T-helper 1 cell treated with Interleukin-12 subunit alpha and Interleukin-12 subunit beta and Interleukin-4 antibody, amounts not matched to agents 30 μg/mL and 1 μg/mL, for 36 hours (primary cell): Measurements from ENCODE around the gene BAIAP2L1.

ENCODE experiments used
- H3K27ac Mint-ChIP-seq: one replicate; pipeline ENCODE4 v1.8.0; 2021; ENCODE audit warnings: mild to moderate bottlenecking, mixed read lengths
- H3K27me3 Mint-ChIP-seq: one replicate; pipeline ENCODE4 v1.8.0; 2021; ENCODE audit warnings: low read depth, mixed read lengths
- H3K36me3 Mint-ChIP-seq: one replicate; pipeline ENCODE4 v1.8.0; 2021; ENCODE audit warnings: low read depth, mixed read lengths
- H3K4me1 Mint-ChIP-seq: one replicate; pipeline ENCODE4 v1.8.0; 2021; ENCODE audit warnings: low read depth, mixed read lengths
- H3K4me3 Mint-ChIP-seq: one replicate; pipeline ENCODE4 v1.8.0; 2021; ENCODE audit warnings: mild to moderate bottlenecking, moderate library complexity, mixed read lengths
- H3K9me3 Mint-ChIP-seq: one replicate; pipeline ENCODE4 v1.8.0; 2021; ENCODE audit warnings: mixed read lengths

Gene BAIAP2L1

GRCh38 chr7:98305951-98306535, 94.8 kb downstream of the BAIAP2L1 start:
- no peaks in the 10 kb centered on the region for H3K4me1 Mint-ChIP-seq
- no peaks in the 10 kb centered on the region for H3K36me3 Mint-ChIP-seq
- H3K27me3 Mint-ChIP-seq, result no peaks in the 10 kb centered on the region
- no peak overlapping the region for H3K27ac Mint-ChIP-seq
- no peaks in the 10 kb centered on the region for H3K9me3 Mint-ChIP-seq
- H3K4me3 Mint-ChIP-seq, result no peak overlapping the region

GRCh38 chr7:98303906-98304305, 97.0 kb downstream of the BAIAP2L1 start:
- Mint-ChIP-seq H3K4me3 (no peak overlapping the region), H3K27me3 (no peaks in the 10 kb centered on the region), H3K36me3 (no peaks in the 10 kb centered on the region), H3K4me1 (no peaks in the 10 kb centered on the region), H3K9me3 (no peaks in the 10 kb centered on the region), H3K27ac (no peak overlapping the region)

GRCh38 chr7:98303176-98303865, 97.6 kb downstream of the BAIAP2L1 start:
- no peaks in the 10 kb centered on the region for H3K27me3 Mint-ChIP-seq
- H3K36me3 Mint-ChIP-seq, result no peaks in the 10 kb centered on the region
- H3K9me3 Mint-ChIP-seq, result no peaks in the 10 kb centered on the region
- no peak overlapping the region for H3K27ac Mint-ChIP-seq
- H3K4me3 Mint-ChIP-seq, result no peak overlapping the region
- no peaks in the 10 kb centered on the region for H3K4me1 Mint-ChIP-seq

- Mint-ChIP-seq H3K4me1 (no peaks in the 10 kb centered on the region), H3K27ac (no peak overlapping the region), H3K9me3 (no peaks in the 10 kb centered on the region), H3K4me3 (no peak overlapping the region), H3K36me3 (no peaks in the 10 kb centered on the region), H3K27me3 (no peaks in the 10 kb centered on the region)
Observed at GRCh38 chr7:98301693-98302470, 99.0 kb downstream of the BAIAP2L1 start.

GRCh38 chr7:98300595-98301372, 100.1 kb downstream of the BAIAP2L1 start:
- Mint-ChIP-seq H3K9me3 (no peaks in the 10 kb centered on the region), H3K36me3 (no peaks in the 10 kb centered on the region), H3K4me1 (no peaks in the 10 kb centered on the region), H3K27ac (no peak overlapping the region), H3K27me3 (no peaks in the 10 kb centered on the region), H3K4me3 (no peak overlapping the region)

- Mint-ChIP-seq H3K36me3 (no peaks in the 10 kb centered on the region), H3K27me3 (no peaks in the 10 kb centered on the region), H3K27ac (no peak overlapping the region), H3K9me3 (no peaks in the 10 kb centered on the region), H3K4me3 (no peak overlapping the region), H3K4me1 (no peaks in the 10 kb centered on the region)
Observed at GRCh38 chr7:98297626-98298286, 103.1 kb downstream of the BAIAP2L1 start.

GRCh38 chr7:98296833-98297232, 104.1 kb downstream of the BAIAP2L1 start:
- H3K27ac Mint-ChIP-seq, result no peak overlapping the region
- H3K27me3 Mint-ChIP-seq, result no peaks in the 10 kb centered on the region
- H3K36me3 Mint-ChIP-seq, result no peaks in the 10 kb centered on the region
- H3K9me3 Mint-ChIP-seq, result no peaks in the 10 kb centered on the region
- no peak overlapping the region for H3K4me3 Mint-ChIP-seq
- H3K4me1 Mint-ChIP-seq, result no peaks in the 10 kb centered on the region

GRCh38 chr7:98295467-98296192, 105.3 kb downstream of the BAIAP2L1 start:
- H3K27ac Mint-ChIP-seq, result no peak overlapping the region
- no peaks in the 10 kb centered on the region for H3K9me3 Mint-ChIP-seq
- H3K4me3 Mint-ChIP-seq, result no peak overlapping the region
- no peaks in the 10 kb centered on the region for H3K36me3 Mint-ChIP-seq
- no peaks in the 10 kb centered on the region for H3K27me3 Mint-ChIP-seq
- no peaks in the 10 kb centered on the region for H3K4me1 Mint-ChIP-seq

- H3K27ac Mint-ChIP-seq, result no peak overlapping the region
- H3K36me3 Mint-ChIP-seq, result no peaks in the 10 kb centered on the region
- no peak overlapping the region for H3K4me3 Mint-ChIP-seq
- H3K4me1 Mint-ChIP-seq, result no peaks in the 10 kb centered on the region
- H3K9me3 Mint-ChIP-seq, result no peaks in the 10 kb centered on the region
- no peaks in the 10 kb centered on the region for H3K27me3 Mint-ChIP-seq
Observed at GRCh38 chr7:98294798-98295382, 106.0 kb downstream of the BAIAP2L1 start.

GRCh38 chr7:98294326-98294725, 106.6 kb downstream of the BAIAP2L1 start:
- no peaks in the 10 kb centered on the region for H3K9me3 Mint-ChIP-seq
- no peaks in the 10 kb centered on the region for H3K27me3 Mint-ChIP-seq
- H3K36me3 Mint-ChIP-seq, result no peaks in the 10 kb centered on the region
- H3K4me1 Mint-ChIP-seq, result no peaks in the 10 kb centered on the region
- no peak overlapping the region for H3K4me3 Mint-ChIP-seq
- no peak overlapping the region for H3K27ac Mint-ChIP-seq

- no peaks in the 10 kb centered on the region for H3K36me3 Mint-ChIP-seq
- no peaks in the 10 kb centered on the region for H3K9me3 Mint-ChIP-seq
- no peaks in the 10 kb centered on the region for H3K27me3 Mint-ChIP-seq
- no peak overlapping the region for H3K4me3 Mint-ChIP-seq
- H3K27ac Mint-ChIP-seq, result no peak overlapping the region
- no peaks in the 10 kb centered on the region for H3K4me1 Mint-ChIP-seq
Observed at GRCh38 chr7:98293746-98294145, 107.1 kb downstream of the BAIAP2L1 start.

GRCh38 chr7:98293265-98293664, 107.6 kb downstream of the BAIAP2L1 start:
- Mint-ChIP-seq H3K4me1 (no peaks in the 10 kb centered on the region), H3K4me3 (no peak overlapping the region), H3K9me3 (no peaks in the 10 kb centered on the region), H3K27me3 (no peaks in the 10 kb centered on the region), H3K27ac (no peak overlapping the region), H3K36me3 (peaks cover 2% of the 10 kb centered on the region)

GRCh38 chr7:98291717-98292116, 109.2 kb downstream of the BAIAP2L1 start:
- Mint-ChIP-seq H3K36me3 (peaks cover 2% of the 10 kb centered on the region), H3K27ac (no peak overlapping the region), H3K9me3 (no peaks in the 10 kb centered on the region), H3K4me1 (no peaks in the 10 kb centered on the region), H3K4me3 (no peak overlapping the region), H3K27me3 (no peaks in the 10 kb centered on the region)
